Measurements from ENCODE around the gene BTN2A1. TPM values are rescaled to one million over a fixed set of nuclear protein-coding genes. Genes with fewer than 3 reads are reported as not detected.
"Not testable (repeated sequence)": the region's sequence is repeated elsewhere in the genome, so short reads cannot be mapped to it uniquely, and the experiment has no call there.

Gene BTN2A1
- total and polyA plus RNA-seq, 7 donors: 5.4 to 14.9 (median 9.4) TPM

DNA sequence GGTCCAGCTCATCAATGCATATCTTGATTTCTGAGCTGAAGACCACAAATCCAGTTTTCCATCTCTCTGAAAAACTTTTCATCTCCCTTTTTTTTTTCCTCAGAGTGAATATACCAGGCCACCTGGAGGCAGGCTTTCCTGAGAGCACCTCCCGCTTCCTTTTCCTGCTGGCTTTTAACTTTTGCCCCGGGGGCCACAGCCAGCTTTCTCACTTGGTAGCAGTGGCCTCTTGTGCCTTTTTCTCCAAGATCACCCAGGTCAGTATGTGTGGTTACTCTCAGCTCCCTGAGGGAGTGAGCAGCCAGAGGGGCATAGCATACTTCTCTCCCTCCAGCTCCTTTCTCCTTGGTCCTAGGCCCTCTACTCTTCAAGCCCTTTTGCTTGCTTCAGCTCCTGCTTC lies 42.3 kb downstream of the BTN2A1 start, which contains the start of gene BTN1A1:
Gene BTN1A1, plus strand, starts transcription at position 202 of the 400 bp plus-strand sequence. CDS start 984 bp downstream, outside the sequence.
- intact Hi-C loops (cut with DNase I): no loop called here
- H3K4me1 ChIP-seq: no peaks in the 10 kb centered on the region
- no peak within 1 kb of the TSS for H3K27ac ChIP-seq
- WGBS, 3 donors: 62 to 69% (median 66%) methylated on average over 2 of the region's 2 CpGs
- H3K27me3 ChIP-seq (ENCODE audit: insufficient read depth in 3 of 3, low read length in 2 of 3): peaks cover 0 to 27% (median 6%) of the 10 kb centered on the region in 3 donors
- H3K36me3 ChIP-seq (ENCODE audit: insufficient read depth in 1 of 2, low read depth in 1 of 2): no peaks in the 10 kb centered on the region
- no peak for ATAC-seq
- TF ChIP-seq, protein P1, sequence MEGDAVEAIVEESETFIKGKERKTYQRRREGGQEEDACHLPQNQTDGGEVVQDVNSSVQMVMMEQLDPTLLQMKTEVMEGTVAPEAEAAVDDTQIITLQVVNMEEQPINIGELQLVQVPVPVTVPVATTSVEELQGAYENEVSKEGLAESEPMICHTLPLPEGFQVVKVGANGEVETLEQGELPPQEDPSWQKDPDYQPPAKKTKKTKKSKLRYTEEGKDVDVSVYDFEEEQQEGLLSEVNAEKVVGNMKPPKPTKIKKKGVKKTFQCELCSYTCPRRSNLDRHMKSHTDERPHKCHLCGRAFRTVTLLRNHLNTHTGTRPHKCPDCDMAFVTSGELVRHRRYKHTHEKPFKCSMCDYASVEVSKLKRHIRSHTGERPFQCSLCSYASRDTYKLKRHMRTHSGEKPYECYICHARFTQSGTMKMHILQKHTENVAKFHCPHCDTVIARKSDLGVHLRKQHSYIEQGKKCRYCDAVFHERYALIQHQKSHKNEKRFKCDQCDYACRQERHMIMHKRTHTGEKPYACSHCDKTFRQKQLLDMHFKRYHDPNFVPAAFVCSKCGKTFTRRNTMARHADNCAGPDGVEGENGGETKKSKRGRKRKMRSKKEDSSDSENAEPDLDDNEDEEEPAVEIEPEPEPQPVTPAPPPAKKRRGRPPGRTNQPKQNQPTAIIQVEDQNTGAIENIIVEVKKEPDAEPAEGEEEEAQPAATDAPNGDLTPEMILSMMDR (IDR thresholded peaks at IDR 0.05): no peak
- no peak within 1 kb of the TSS for H3K4me3 ChIP-seq
- no peaks in the 10 kb centered on the region for H3K9me3 ChIP-seq
- DNase-seq: no peak

DNA sequence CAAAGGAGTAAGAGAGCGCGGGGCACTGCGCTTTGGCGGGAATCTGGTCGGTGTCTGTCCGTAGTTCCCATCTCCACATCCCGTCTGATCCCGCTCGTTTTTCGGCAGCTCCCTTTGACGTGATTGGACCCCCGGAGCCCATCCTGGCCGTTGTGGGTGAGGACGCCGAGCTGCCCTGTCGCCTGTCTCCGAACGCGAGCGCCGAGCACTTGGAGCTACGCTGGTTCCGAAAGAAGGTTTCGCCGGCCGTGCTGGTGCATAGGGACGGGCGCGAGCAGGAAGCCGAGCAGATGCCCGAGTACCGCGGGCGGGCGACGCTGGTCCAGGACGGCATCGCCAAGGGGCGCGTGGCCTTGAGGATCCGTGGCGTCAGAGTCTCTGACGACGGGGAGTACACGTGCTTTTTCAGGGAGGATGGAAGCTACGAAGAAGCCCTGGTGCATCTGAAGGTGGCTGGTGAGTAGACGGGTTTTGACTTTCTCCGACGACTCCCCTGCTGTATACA lies 43.8 kb downstream of the BTN2A1 start:
- intact Hi-C loops (cut with DNase I): no loop called here
- peak; percentile 23 to 58 for DNase-seq
- no peaks in the 10 kb centered on the region for H3K36me3 ChIP-seq (ENCODE audit: insufficient read depth in 1 of 2, low read depth in 1 of 2)
- TF ChIP-seq, protein P1 (IDR thresholded peaks at IDR 0.05): no peak
- WGBS, 3 donors: 3 to 7% (median 6%) methylated on average over 49 of the region's 49 CpGs
- peak overlapping the region; percentile 56 for H3K4me3 ChIP-seq
- peak in 3 of 4 donors; percentile 17 to 51 (median 22) for ATAC-seq
- no peak overlapping the region for H3K27ac ChIP-seq
- no peaks in the 10 kb centered on the region for H3K4me1 ChIP-seq
- peaks cover 0 to 29% (median 6%) of the 10 kb centered on the region in 3 donors for H3K27me3 ChIP-seq (ENCODE audit: insufficient read depth in 3 of 3, low read length in 2 of 3)
- H3K9me3 ChIP-seq: no peaks in the 10 kb centered on the region

DNA sequence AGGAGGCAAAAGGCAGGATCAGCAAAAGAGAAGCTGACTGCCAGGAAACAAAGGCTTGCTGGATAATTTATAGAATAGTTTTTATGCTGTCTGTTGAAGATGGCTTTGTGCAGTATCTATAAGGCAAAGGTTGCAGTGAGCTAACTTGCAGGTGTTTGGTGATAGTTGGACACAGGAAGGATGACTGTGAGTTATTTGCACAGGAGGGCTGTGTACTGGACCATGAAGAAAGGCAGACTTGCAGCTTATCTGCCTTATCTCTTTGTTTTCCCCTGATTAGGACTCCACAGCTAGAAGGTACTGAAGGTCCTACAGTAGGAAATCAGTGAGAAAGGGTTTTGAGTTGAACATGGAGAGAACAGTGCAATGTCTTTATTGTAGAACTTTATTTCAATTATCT lies 44.4 kb downstream of the BTN2A1 start:
- no peaks in the 10 kb centered on the region for H3K9me3 ChIP-seq
- H3K4me1 ChIP-seq: no peaks in the 10 kb centered on the region
- intact Hi-C loops (cut with DNase I): no loop called here
- peaks cover 0 to 29% (median 6%) of the 10 kb centered on the region in 3 donors for H3K27me3 ChIP-seq (ENCODE audit: insufficient read depth in 3 of 3, low read length in 2 of 3)
- H3K4me3 ChIP-seq: peak overlapping the region; percentile 56
- TF ChIP-seq, protein P1 (IDR thresholded peaks at IDR 0.05): no peak
- H3K27ac ChIP-seq: no peak overlapping the region
- H3K36me3 ChIP-seq (ENCODE audit: insufficient read depth in 1 of 2, low read depth in 1 of 2): no peaks in the 10 kb centered on the region
- DNase-seq (no peak), ATAC-seq (no peak)

- intact Hi-C loops (cut with DNase I): no loop called here
- Histone ChIP-seq H3K4me3 (no peak overlapping the region), H3K36me3 (ENCODE audit: insufficient read depth in 1 of 2, low read depth in 1 of 2) (no peaks in the 10 kb centered on the region), H3K9me3 (no peaks in the 10 kb centered on the region), H3K27me3 (ENCODE audit: insufficient read depth in 3 of 3, low read length in 2 of 3) (peaks cover 0 to 29% (median 6%) of the 10 kb centered on the region in 3 donors), H3K27ac (no peak overlapping the region), H3K4me1 (no peaks in the 10 kb centered on the region)
- ATAC-seq: no peak
- TF ChIP-seq, protein P1 (IDR thresholded peaks at IDR 0.05): no peak
- 95 to 98% (median 95%) methylated on average over 3 of the region's 3 CpGs for WGBS, 3 donors
- DNase-seq: no peak
Measured at GRCh38 chr6:26502626-26503025, 44.9 kb downstream of the BTN2A1 start.

DNA sequence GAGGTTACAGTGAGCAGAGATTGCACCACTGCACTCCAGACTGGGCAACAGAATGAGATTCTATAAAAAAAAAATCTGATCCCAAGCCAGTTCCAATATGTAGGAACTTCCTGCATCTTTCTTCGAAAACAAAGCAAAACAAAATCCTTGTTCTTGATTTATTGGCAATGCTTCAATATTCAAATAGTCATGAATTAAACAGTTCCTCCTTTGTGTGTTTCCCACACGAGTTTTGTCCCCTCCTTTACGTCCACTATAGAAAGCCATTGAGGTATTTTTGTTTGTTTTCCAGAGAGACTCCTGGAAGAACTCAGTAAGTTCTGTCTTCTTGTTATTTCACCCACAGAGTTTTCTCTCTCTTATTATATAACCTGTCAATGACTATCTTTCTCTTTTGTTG lies 49.9 kb downstream of the BTN2A1 start:
- H3K36me3 ChIP-seq (ENCODE audit: insufficient read depth in 1 of 2, low read depth in 1 of 2): no peaks in the 10 kb centered on the region
- TF ChIP-seq, protein P1 (IDR thresholded peaks at IDR 0.05): no peak
- peaks cover 0 to 9% (median 0%) of the 10 kb centered on the region in 3 donors for H3K27me3 ChIP-seq (ENCODE audit: insufficient read depth in 3 of 3, low read length in 2 of 3)
- no peaks in the 10 kb centered on the region for H3K4me1 ChIP-seq
- ATAC-seq: no peak
- no peak overlapping the region for H3K27ac ChIP-seq
- no peak for DNase-seq
- WGBS, 3 donors: 64 to 71% (median 65%) methylated on average over 3 of the region's 3 CpGs
- no peaks in the 10 kb centered on the region for H3K9me3 ChIP-seq
- no peak overlapping the region for H3K4me3 ChIP-seq
- intact Hi-C loops (cut with DNase I): no loop called here

DNA sequence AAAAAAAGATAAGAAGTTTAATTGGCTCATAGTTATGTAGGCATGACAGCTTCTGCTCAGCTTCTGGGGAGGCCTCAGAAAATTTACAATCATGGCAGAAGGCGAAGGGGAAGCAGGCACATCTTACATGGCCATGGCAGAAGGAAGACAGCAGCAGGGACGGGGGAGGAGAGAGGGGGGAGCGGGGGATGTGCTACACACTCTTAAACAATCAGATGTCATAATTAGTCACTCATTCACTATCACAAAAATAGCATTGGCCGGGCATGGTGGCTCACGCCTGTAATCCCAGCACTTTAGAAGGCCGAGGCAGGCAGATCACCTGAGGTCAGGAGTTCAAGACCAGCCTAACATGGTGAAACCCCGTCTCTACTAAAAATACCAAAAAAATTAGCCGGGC lies 53.3 kb downstream of the BTN2A1 start:
- DNase-seq; H3K9me3 ChIP-seq; intact Hi-C loops (cut with DNase I); H3K27me3 ChIP-seq (ENCODE audit: insufficient read depth in 3 of 3, low read length in 2 of 3); H3K4me3 ChIP-seq; H3K4me1 ChIP-seq; H3K27ac ChIP-seq; H3K36me3 ChIP-seq (ENCODE audit: insufficient read depth in 1 of 2, low read depth in 1 of 2): not testable (repeated sequence)
- WGBS, 3 donors: 72 to 77% (median 73%) methylated on average over 8 of the region's 8 CpGs
- peak in 2 of 4 donors; percentile 50 to 77 for ATAC-seq
